Activated naive CD8-positive, alpha-beta T cell treated with anti-CD3 and anti-CD28 coated beads, Interleukin-2, amount 50 U/mL, for 16 hours (primary cell): ENCODE measurements around the gene NEK6.

ENCODE experiments used
- DNase-seq: peaks from one replicate; pipeline ENCODE4 v3.0.0-alpha.2; 2020; ENCODE audit warnings: low read depth, low spot score

The NEK6 gene

GRCh38 chr9:124354346-124355038 lies 96.7 kb downstream of the NEK6 start:
- no peak for DNase-seq

GRCh38 chr9:124355039-124355940 lies 97.5 kb downstream of the NEK6 start:
- no peak for DNase-seq

- DNase-seq = no peak
Measured at GRCh38 chr9:124355941-124356744, 98.4 kb downstream of the NEK6 start.

- no peak for DNase-seq
Measured at GRCh38 chr9:124356745-124357390, 99.1 kb downstream of the NEK6 start.

- DNase-seq = no peak
Measured at GRCh38 chr9:124357721-124358361, 100.1 kb downstream of the NEK6 start.

GRCh38 chr9:124358631-124359030 lies 100.9 kb downstream of the NEK6 start:
- no peak for DNase-seq

GRCh38 chr9:124359426-124359825 lies 101.7 kb downstream of the NEK6 start:
- no peak for DNase-seq

- DNase-seq = no peak
Measured at GRCh38 chr9:124359855-124360678, 102.3 kb downstream of the NEK6 start.

GRCh38 chr9:124361128-124361527 lies 103.4 kb downstream of the NEK6 start:
- no peak for DNase-seq

GRCh38 chr9:124363326-124364096 lies 105.8 kb downstream of the NEK6 start:
- no peak for DNase-seq

GRCh38 chr9:124364141-124364540 lies 106.4 kb downstream of the NEK6 start:
- no peak for DNase-seq

- DNase-seq = no peak
Measured at GRCh38 chr9:124365036-124365435, 107.3 kb downstream of the NEK6 start.

GRCh38 chr9:124366476-124367220 lies 108.9 kb downstream of the NEK6 start:
- no peak for DNase-seq

GRCh38 chr9:124368692-124369091 lies 110.9 kb downstream of the NEK6 start:
- DNase-seq = no peak

GRCh38 chr9:124369231-124369797 lies 111.6 kb downstream of the NEK6 start:
- DNase-seq = no peak

GRCh38 chr9:124370896-124371582 lies 113.3 kb downstream of the NEK6 start:
- DNase-seq = no peak

GRCh38 chr9:124372038-124372437 lies 114.3 kb downstream of the NEK6 start:
- no peak for DNase-seq

GRCh38 chr9:124373386-124373785 lies 115.6 kb downstream of the NEK6 start:
- DNase-seq = no peak
